Hematopoietic multipotent progenitor cell treated with erythropoietin and hydrocortisone succinate and interleukin-3 and kit ligand, for 4 days (in vitro differentiated cells): ENCODE results near the gene MVB12B.

Experiments
- DNase-seq: peaks from one replicate; pipeline ENCODE4 v3.0.0-alpha.2; 2015

MVB12B gene

GRCh38 chr9:126435105-126435504 is 108.5 kb downstream of the MVB12B start:
- DNase-seq: no peak

GRCh38 chr9:126435626-126436025 is 109.0 kb downstream of the MVB12B start:
- DNase-seq: no peak

GRCh38 chr9:126436545-126437267 is 110.1 kb downstream of the MVB12B start:
- no peak for DNase-seq

- no peak for DNase-seq
Observed at GRCh38 chr9:126437268-126437666, 110.6 kb downstream of the MVB12B start.

GRCh38 chr9:126437701-126438100 is 111.1 kb downstream of the MVB12B start:
- no peak for DNase-seq

GRCh38 chr9:126438741-126439401 is 112.2 kb downstream of the MVB12B start:
- no peak for DNase-seq

GRCh38 chr9:126439402-126439765 is 112.8 kb downstream of the MVB12B start:
- DNase-seq: no peak

- DNase-seq: no peak
Observed at GRCh38 chr9:126439883-126440653, 113.4 kb downstream of the MVB12B start.

- no peak for DNase-seq
Observed at GRCh38 chr9:126440940-126441339, 114.3 kb downstream of the MVB12B start.

GRCh38 chr9:126442636-126443035 is 116.0 kb downstream of the MVB12B start:
- no peak for DNase-seq

- no peak for DNase-seq
Observed at GRCh38 chr9:126443144-126443543, 116.5 kb downstream of the MVB12B start.

- no peak for DNase-seq
Observed at GRCh38 chr9:126448136-126448535, 121.5 kb downstream of the MVB12B start.

- no peak for DNase-seq
Observed at GRCh38 chr9:126448865-126449577, 122.4 kb downstream of the MVB12B start.

- no peak for DNase-seq
Observed at GRCh38 chr9:126449725-126450667, 123.4 kb downstream of the MVB12B start.

- no peak for DNase-seq
Observed at GRCh38 chr9:126450668-126451205, 124.1 kb downstream of the MVB12B start.

- DNase-seq: no peak
Observed at GRCh38 chr9:126451316-126451885, 124.8 kb downstream of the MVB12B start.

GRCh38 chr9:126452106-126452505 is 125.5 kb downstream of the MVB12B start:
- DNase-seq: no peak

GRCh38 chr9:126453156-126453963 is 126.7 kb downstream of the MVB12B start:
- DNase-seq: no peak

GRCh38 chr9:126454215-126454614 is 127.6 kb downstream of the MVB12B start:
- no peak for DNase-seq

GRCh38 chr9:126454795-126455194 is 128.2 kb downstream of the MVB12B start:
- no peak for DNase-seq
